GM12872 (cell line): Measurements from ENCODE around the gene ADAP1.

Experiments
- TF ChIP-seq, protein P1 (sequence below): IDR thresholded peaks from 3 replicates; pipeline ENCODE4 v1.5.1; 2011; ENCODE audit warnings: low read depth, mild to moderate bottlenecking, low read length, moderate library complexity; ENCODE audit not compliant: insufficient read depth

The ADAP1 gene

DNA sequence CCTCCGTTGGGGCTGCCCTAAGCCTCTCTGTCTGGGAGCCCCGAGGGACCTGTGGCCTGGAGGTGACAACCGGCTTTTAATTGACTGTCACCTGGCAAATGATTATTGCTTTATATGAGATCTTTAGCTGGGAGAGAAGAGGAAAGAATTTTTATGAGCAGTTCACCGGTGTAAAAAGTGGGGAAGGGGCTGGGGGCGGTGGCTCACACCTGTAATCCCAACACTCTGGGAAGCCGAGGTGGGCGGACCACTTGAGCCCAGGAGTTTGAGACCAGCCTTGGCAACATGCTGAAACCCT is 23.5 kb upstream of the ADAP1 start:
- TF ChIP-seq, protein P1, sequence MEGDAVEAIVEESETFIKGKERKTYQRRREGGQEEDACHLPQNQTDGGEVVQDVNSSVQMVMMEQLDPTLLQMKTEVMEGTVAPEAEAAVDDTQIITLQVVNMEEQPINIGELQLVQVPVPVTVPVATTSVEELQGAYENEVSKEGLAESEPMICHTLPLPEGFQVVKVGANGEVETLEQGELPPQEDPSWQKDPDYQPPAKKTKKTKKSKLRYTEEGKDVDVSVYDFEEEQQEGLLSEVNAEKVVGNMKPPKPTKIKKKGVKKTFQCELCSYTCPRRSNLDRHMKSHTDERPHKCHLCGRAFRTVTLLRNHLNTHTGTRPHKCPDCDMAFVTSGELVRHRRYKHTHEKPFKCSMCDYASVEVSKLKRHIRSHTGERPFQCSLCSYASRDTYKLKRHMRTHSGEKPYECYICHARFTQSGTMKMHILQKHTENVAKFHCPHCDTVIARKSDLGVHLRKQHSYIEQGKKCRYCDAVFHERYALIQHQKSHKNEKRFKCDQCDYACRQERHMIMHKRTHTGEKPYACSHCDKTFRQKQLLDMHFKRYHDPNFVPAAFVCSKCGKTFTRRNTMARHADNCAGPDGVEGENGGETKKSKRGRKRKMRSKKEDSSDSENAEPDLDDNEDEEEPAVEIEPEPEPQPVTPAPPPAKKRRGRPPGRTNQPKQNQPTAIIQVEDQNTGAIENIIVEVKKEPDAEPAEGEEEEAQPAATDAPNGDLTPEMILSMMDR = no peak

DNA sequence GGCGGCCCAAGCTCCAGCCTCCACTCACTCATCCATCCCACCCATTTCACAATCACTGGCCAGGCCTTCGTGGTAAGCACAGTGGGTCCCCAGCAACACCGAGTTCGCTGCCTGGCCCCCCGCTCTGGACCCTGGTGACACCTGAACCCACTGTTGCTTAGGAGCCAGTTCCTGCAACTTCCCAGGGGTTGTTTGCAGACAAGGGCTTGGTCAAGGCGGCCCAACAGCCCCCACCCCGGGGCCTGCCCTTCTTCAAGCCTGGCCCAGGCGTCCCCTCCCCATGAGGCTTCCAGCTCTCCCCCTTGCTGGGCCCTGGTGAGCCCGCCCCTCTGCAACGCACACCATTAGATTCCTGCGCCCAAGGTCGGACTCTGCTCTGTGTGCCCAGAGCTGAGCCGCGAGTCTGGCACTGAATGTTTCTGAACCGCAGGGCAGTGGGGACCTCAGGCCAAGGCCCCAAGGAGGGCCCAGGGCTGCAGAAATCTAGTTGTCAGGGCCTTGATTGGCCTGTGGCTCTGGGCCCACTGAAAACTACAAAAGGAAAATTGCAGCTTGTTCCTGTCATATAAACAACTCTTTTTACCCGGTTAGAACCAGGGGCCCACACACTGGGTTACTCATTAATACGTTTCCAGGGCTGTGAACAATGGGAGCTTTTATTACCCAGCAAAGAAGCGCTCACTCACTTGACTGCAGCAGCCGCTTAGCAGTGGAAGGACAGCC is 23.0 kb upstream of the ADAP1 start:
- TF ChIP-seq, protein P1 = no peak

DNA sequence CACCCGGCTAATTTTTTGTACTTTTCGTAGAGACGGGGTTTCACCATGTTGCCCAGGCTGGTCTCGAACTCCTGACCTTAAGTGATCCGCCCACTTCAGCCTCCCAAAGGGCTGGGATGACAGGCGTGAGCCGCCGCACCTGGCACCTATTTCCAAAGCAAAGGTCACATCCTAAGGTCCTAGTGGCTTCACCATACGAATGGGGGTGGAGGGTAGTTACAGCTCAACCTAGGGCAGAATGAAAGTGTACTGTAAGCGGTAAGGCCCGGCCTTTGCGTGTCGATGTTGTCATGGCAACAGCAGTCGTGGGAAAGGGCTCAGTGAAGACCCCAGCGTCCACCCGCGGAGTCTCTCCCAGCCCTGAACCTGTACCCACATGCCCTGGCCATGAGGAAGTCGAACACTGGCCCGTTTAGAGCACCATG is 22.4 kb upstream of the ADAP1 start:
- TF ChIP-seq, protein P1 = no peak

DNA sequence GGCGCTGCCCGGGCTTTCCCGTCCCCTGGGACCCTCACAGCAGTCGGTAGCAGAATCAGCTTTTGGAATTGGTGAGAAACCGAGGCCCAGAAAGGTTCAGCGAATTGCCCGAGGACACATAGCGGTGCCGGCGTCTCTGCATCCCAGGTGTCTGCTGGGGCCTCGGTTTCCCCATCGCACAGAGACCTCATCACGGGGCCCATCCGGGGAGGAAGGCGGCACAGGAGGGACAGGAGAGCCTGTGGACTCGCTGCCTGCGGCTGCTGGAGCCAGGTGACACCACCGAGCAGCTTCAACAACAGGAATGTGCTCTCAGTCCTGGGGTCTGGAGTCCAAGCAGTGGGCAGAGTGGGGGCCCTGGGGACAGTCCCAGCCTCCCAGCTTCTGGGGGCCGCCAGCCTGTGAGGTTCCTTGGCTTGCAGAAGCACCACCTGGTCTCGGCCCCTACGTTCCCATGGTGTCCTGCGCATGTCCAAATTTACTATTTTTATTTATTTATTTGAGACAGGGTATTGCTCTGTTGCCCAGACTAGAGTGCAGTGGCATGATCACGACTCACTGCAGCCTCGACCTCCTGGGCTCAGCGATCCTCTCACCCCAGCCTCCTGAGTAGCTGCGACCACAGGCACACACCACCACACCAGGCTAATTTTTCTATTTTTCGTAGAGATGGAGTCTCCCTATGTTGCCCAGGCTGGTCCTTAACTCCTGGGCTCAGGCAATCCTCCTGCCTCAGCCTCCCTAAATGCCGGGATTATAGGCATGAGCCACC is 21.4 kb upstream of the ADAP1 start:
- TF ChIP-seq, protein P1 = no peak

DNA sequence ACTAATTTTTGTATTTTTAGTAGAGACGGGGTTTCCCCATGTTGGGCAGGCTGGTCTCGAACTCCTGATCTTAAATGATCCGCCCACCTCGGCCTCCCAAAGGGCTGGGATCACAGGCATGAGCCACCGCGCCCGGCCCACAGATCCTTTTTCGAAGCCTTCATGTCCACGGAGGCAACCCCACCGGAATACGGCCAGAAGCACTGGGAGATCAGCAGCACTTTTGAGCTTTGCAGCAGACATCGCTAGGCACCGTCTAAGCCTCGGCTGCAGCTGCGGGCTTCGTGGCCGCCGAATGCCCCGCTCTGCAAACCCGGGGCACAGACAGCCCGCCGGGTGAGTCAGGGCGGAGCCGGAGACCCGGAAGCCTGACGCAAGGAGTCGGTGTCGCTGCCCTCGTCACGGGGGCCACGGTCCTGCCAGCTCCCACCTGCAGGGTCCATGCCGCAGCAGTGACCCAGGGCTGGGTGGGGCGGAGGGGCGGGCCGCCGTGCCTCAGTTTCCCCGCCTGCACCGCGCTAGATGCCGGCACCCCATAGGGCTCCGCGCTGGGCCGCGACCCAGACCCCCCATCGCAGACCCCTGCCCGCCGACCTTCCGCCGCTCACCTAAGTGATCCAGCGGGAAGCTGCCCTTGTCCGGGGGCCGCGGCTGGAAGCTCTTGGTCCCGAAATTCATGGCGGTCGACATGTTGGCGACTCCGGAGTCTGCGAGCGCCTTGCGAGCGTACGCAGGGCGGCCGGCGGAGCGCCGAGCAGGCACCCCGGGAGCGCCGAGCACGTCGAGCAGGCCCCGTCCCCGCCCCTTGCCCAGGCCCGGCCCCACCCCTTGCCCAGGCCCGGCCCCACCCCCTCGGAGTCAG is 20.6 kb upstream of the ADAP1 start, which contains the start of gene COX19:
COX19 (minus strand) TSS at position 730 of the 862 bp plus-strand sequence; CDS start at position 690, 40 bp downstream.
- TF ChIP-seq, protein P1 = no peak

DNA sequence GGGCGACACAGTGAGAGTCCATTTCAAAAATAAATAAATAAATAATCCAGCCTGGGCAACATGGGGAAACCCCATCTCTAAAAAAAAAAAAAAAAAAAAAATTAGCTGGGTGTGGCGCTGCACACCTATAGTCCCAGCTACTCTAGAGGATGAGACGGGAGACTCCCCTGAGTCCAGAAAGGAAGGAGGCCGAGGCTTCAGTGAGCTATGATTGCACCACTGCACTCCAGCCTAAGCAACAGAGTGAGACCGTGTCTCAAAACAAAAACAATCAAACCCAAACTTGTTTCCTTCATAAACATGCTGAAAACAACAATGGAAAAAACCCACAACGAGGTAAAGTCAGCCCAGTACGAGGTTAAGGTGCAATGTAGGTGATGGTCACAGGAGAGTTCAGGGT is 19.7 kb upstream of the ADAP1 start:
- TF ChIP-seq, protein P1 = no peak

DNA sequence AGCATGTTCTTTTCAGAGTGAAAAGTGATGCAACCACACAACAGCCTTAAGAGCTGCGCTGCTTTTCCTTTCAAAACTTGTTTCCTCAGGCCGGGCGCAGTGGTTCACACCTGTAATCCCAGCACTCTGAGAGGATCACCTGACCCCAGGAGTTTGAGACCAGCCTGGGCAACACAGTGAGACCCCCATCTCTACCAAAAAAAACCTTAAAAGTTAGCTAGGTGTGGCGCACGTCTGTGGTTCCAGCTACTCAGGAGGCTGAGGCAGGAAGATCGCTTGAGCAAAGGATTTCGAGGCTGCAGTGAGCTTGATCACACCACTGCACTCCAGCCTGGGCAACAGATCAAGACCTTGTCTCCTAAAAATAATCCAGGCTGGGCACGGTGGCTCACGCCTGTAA is 18.8 kb upstream of the ADAP1 start:
- TF ChIP-seq, protein P1 = no peak
